Pancreas (tissue), 10 donors: ENCODE data around the gene METTL3. TPM values are rescaled to one million over a fixed set of nuclear protein-coding genes. Genes with fewer than 3 reads are reported as not detected.
A peak's percentile ranks its signal among the peaks of the same experiment; 100 is the strongest.

Source experiments
- ATAC-seq, 4 donors: fragments of 200-7000 bp; cut with Tn5 transposase; one replicate each; pipeline versions ENCODE4 v1.8.0 to v1.9.1; 2020; ENCODE audit warnings: mild to moderate bottlenecking in 4 of 4, moderate library complexity in 4 of 4
- DNase-seq, 6 donors: peaks; one replicate each; pipeline ENCODE4 v3.0.0-alpha.2; 2020
- FAIRE-seq: peaks from 2 replicates; lab custom pipeline; 2012; peaks lifted over from hg19 to GRCh38; lab: Jason Lieb, UNC
- H3K27ac ChIP-seq, 4 donors: fragments of 200-600 bp; sonication (generic); 1 replicate in 3 of 4; 2 replicates in 1 of 4; pipeline versions ENCODE4 v1.5.0 to v1.8.0; 2020
- H3K27me3 ChIP-seq, 4 donors: fragments of 200-600 bp; one replicate each; pipeline ENCODE4 v1.8.0; 2021
- H3K36me3 ChIP-seq, 3 donors: fragments of 200-600 bp; sonication (generic) in 1 of 3; one replicate each; pipeline versions ENCODE4 v1.5.0 to v1.8.0; 2020 to 2021
- H3K4me1 ChIP-seq, 3 donors: fragments of 200-600 bp; one replicate each; pipeline ENCODE4 v1.8.0; 2021
- H3K4me3 ChIP-seq, 4 donors: fragments of 200-600 bp; sonication (generic) in 2 of 4; one replicate each; pipeline versions ENCODE4 v1.5.0 to v1.8.0; 2020 to 2021
- H3K9me3 ChIP-seq, 4 donors: fragments of 200-600 bp; one replicate each; pipeline ENCODE4 v1.8.0; 2021
- CTCF ChIP-seq, 4 donors: fragments of 200-600 bp; sonication (generic) in 3 of 4; IDR thresholded peaks; one replicate each; pipeline versions ENCODE4 v1.5.0 to v1.8.0; 2021; ENCODE audit warnings: antibody characterized with exemption in 4 of 4
- WGBS, 2 donors: extraction: QIAGEN DNeasy Blood & Tissue Kit; methylation state at CpG; one replicate each; pipeline ENCODE4 v1.1.7; 2013; 5-methylcytosine and 5-hydroxymethylcytosine counted together
- intact Hi-C, 3 donors: fragments of 100-400 bp; cut with DNase I; formaldehyde crosslinking; loops; one replicate each; pipeline versions ENCODE4 v1.11.1 to v1.14.2; 2022
- polyA plus RNA-seq, 2 donors: library from polyadenylated mRNA; stranded (reverse); fragments of 200-250 nt; gene quantifications; one replicate each; pipeline ENCODE4 v1.2.3, GENCODE V29; 2013
- total RNA-seq, 6 donors: library from RNA; stranded (reverse); fragmentation: NEBNext Ultra II Directional in 4 of 6; extraction: Animal tissue kit (Norgen Biotek cat#: 25700) in 4 of 6; gene quantifications; one replicate each; pipeline versions ENCODE4 v1.2.1 to v1.2.4, GENCODE V29; 2021 to 2023
- donor health status: healthy with polysubstance abuse.
- donor health status: DM: no; HTN: no; CAD: no; lungs with moderate emphysema.
- donor health status: DM: no; HTN: no; CAD: no.
- donor health status: control.
- donor health status: control.
- donor health status: Bipolar disorder and iron deficiency.
- donor health status: DM: yes; HTN: yes; CAD: no.
- donor health status: DM: no; HTN: no; CAD: no.
- donor health status: DM: no; HTN: no; CAD: no.
- donor health status: DM: yes; HTN: yes; CAD: no.

Gene METTL3
- total and polyA plus RNA-seq, 8 donors = 14.2 to 45.8 (median 21.7) TPM

GRCh38 chr14:21455912-21456667 lies 55.0 kb downstream of the METTL3 start, which contains the start of gene CHD8:
CHD8 (minus strand) TSS chr14:21456123; CDS start chr14:21431643, 24,480 bp downstream.
- TF ChIP-seq CTCF (IDR thresholded peaks at IDR 0.05) = peak; percentile 51 to 65 (median 60)
- H3K4me1 ChIP-seq = peaks cover 4 to 19% (median 5%) of the 10 kb centered on the region in 3 donors
- no peaks in the 10 kb centered on the region for H3K9me3 ChIP-seq
- H3K36me3 ChIP-seq = peaks cover 0 to 4% (median under 1%) of the 10 kb centered on the region in 3 donors
- 0 to 1% methylated on average over 36 of the region's 36 CpGs for WGBS, 2 donors
- intact Hi-C loops = no loop called here
- H3K4me3 ChIP-seq = peak within 1 kb of the TSS; percentile 43 to 83 (median 72)
- FAIRE-seq (peak; percentile 97), DNase-seq (peak; percentile 96 to 100 (median 100)), ATAC-seq (peak; percentile 97 to 99 (median 98))
- H3K27ac ChIP-seq = peak within 1 kb of the TSS; percentile 72 to 97 (median 89)
- no peaks in the 10 kb centered on the region for H3K27me3 ChIP-seq

DNA sequence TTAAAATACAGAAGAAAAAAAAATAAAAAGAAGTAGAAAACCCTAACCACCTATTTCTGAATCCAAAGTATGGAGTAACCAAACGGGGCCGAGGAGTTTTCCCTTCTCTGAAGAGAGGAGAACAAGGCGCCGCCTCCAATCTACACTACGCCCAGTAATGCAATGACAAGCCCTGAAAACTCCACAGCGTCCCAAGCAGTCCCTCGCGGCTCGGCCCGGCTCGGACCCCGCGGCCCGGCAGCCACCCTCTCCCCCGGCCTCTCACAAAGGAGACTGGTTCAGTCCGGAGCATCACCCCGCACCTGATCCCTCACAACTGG lies 55.6 kb downstream of the METTL3 start:
- no peak for TF ChIP-seq CTCF (IDR thresholded peaks at IDR 0.05)
- ATAC-seq (peak; percentile 21 to 43 (median 37)), DNase-seq (no peak), FAIRE-seq (no peak)
- H3K4me3 ChIP-seq = peak overlapping the region; percentile 43 to 83 (median 72)
- peaks cover 4 to 19% (median 5%) of the 10 kb centered on the region in 3 donors for H3K4me1 ChIP-seq
- H3K27ac ChIP-seq = peak overlapping the region; percentile 67 to 97 (median 89)
- intact Hi-C loops = no loop called here
- no peaks in the 10 kb centered on the region for H3K27me3 ChIP-seq
- H3K36me3 ChIP-seq = no peaks in the 10 kb centered on the region
- H3K9me3 ChIP-seq = no peaks in the 10 kb centered on the region
- 0 to 1% methylated on average over 17 of the region's 17 CpGs for WGBS, 2 donors

- Histone ChIP-seq H3K9me3 (no peaks in the 10 kb centered on the region), H3K36me3 (no peaks in the 10 kb centered on the region), H3K4me3 (peak overlapping the region; percentile 43 to 83 (median 72)), H3K27ac (peak overlapping the region; percentile 67 to 97 (median 89)), H3K27me3 (no peaks in the 10 kb centered on the region), H3K4me1 (peaks cover 4 to 19% (median 5%) of the 10 kb centered on the region in 3 donors)
- TF ChIP-seq CTCF (IDR thresholded peaks at IDR 0.05) = no peak
- no peak for FAIRE-seq
- no peak for DNase-seq
- ATAC-seq = peak in 1 of 4 donors; percentile 4
- intact Hi-C loops = no loop called here
- 6 to 8% methylated on average over 15 of the region's 15 CpGs for WGBS, 2 donors
Observed at GRCh38 chr14:21454843-21455544, 56.1 kb downstream of the METTL3 start.

DNA sequence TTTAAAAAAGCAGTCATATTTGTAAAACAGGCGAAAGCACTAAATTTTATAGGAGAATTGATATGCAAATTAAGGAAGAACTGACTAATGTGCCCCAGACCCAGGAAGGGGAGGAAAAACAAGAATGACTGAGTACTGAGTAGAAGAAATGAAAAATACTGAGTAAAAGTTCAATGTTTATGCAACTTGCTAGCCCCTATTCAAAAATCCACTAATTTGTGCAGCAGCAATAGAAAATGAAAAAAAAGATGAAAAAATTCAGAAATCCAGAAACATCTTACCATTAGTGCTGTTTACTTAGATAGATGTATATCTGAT lies 61.3 kb downstream of the METTL3 start:
- H3K27me3 ChIP-seq = no peaks in the 10 kb centered on the region
- intact Hi-C loops = no loop called here
- WGBS, 2 donors = 88 to 89% methylated on average over 1 of the region's 1 CpG
- DNase-seq = no peak
- no peak overlapping the region for H3K4me3 ChIP-seq
- no peaks in the 10 kb centered on the region for H3K9me3 ChIP-seq
- no peak for FAIRE-seq
- H3K27ac ChIP-seq = no peak overlapping the region
- peaks cover 4 to 16% (median 5%) of the 10 kb centered on the region in 3 donors for H3K4me1 ChIP-seq
- no peak for TF ChIP-seq CTCF (IDR thresholded peaks at IDR 0.05)
- no peaks in the 10 kb centered on the region for H3K36me3 ChIP-seq
- ATAC-seq = no peak

Other genes starting within 250 kb of the METTL3 start
- gene HNRNPC, start 241.9 kb downstream of the METTL3 start, total RNA-seq = 100 to 1,000 TPM; 118 to 257 (median 175) TPM
- 100 to 1,000 TPM; 259 to 269 TPM for gene HNRNPC, start 241.9 kb downstream of the METTL3 start, polyA plus RNA-seq
- gene RPGRIP1, start 231.3 kb downstream of the METTL3 start, total RNA-seq = under 1 TPM in 3 of 6 donors, not detected in 3; 0.16 to 0.23 (median 0.21) TPM
- under 1 TPM; 0.08 to 0.31 TPM for gene RPGRIP1, start 231.3 kb downstream of the METTL3 start, polyA plus RNA-seq
- 10 to 100 TPM; 14.8 to 29.4 (median 19.9) TPM for gene SUPT16H, start 127.3 kb downstream of the METTL3 start, total RNA-seq
- 10 to 100 TPM; 19.5 to 31.6 TPM for gene SUPT16H, start 127.3 kb downstream of the METTL3 start, polyA plus RNA-seq
- 10 to 100 TPM; 21.7 to 42.4 (median 25.6) TPM for gene CHD8, start 55.2 kb downstream of the METTL3 start, total RNA-seq
- gene CHD8, start 55.2 kb downstream of the METTL3 start, polyA plus RNA-seq = 10 to 100 TPM; 20.5 to 32.1 TPM
- 10 to 100 TPM in 2 of 6 donors, 1 to 10 TPM in 4; 5.7 to 14.3 (median 8.8) TPM for gene RAB2B, start 34.4 kb downstream of the METTL3 start, total RNA-seq
- gene RAB2B, start 34.4 kb downstream of the METTL3 start, polyA plus RNA-seq = 10 to 100 TPM; 13.8 to 18.6 TPM
- gene TOX4, start 34.1 kb downstream of the METTL3 start, total RNA-seq = 10 to 100 TPM; 33.7 to 39.7 (median 37.6) TPM
- gene TOX4, start 34.1 kb downstream of the METTL3 start, polyA plus RNA-seq = 10 to 100 TPM; 13.2 to 14.7 TPM
- gene SALL2, start 15.0 kb upstream of the METTL3 start, total RNA-seq = 1 to 10 TPM; 1.8 to 6.0 (median 3.6) TPM
- 10 to 100 TPM in 1 of 2 donors, 1 to 10 TPM in 1; 2.3 to 11.9 TPM for gene SALL2, start 15.0 kb upstream of the METTL3 start, polyA plus RNA-seq
- gene OR10G3, start 68.7 kb upstream of the METTL3 start, total RNA-seq = not detected
- gene OR10G3, start 68.7 kb upstream of the METTL3 start, polyA plus RNA-seq = not detected
- not detected for gene OR10G2, start 123.6 kb upstream of the METTL3 start, total RNA-seq
- not detected for gene OR10G2, start 123.6 kb upstream of the METTL3 start, polyA plus RNA-seq
- gene OR4E2, start 142.5 kb upstream of the METTL3 start, total RNA-seq = not detected
- gene OR4E2, start 142.5 kb upstream of the METTL3 start, polyA plus RNA-seq = not detected
- gene OR4E1, start 162.5 kb upstream of the METTL3 start, total RNA-seq = not detected
- not detected for gene OR4E1, start 162.5 kb upstream of the METTL3 start, polyA plus RNA-seq